Activated CD4-positive, CD25-positive, alpha-beta regulatory T cell treated with anti-CD3 and anti-CD28 coated beads, Interleukin-2, amount 50 U/mL, for 72 hours (primary cell): ENCODE data around the gene PWWP2A.

Experiments used
- DNase-seq: peaks from one replicate; pipeline ENCODE4 v3.0.0; 2021

PWWP2A gene

GRCh38 chr5:160133071-160133917 lies 14.0 kb upstream of the PWWP2A start:
- no peak for DNase-seq

DNA sequence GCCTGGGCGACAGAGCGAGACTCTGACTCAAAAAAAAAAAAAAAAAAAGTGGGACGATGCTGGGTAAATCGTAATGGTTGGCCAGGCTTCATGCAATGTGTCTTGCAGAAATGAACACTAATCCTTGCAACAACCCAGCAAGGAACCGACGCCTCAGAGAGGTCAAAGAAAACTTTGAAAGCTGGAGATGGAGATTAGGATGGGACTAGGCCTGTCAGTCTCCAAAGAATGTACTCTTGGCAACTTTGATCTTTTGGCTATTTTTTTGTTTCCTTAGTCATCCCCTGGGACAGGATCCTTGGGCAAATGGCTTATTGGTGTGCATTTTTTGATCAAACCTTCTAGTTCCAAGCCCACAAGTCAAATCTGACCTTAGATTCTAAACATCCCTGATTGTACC lies 10.6 kb upstream of the PWWP2A start:
- DNase-seq, result no peak

DNA sequence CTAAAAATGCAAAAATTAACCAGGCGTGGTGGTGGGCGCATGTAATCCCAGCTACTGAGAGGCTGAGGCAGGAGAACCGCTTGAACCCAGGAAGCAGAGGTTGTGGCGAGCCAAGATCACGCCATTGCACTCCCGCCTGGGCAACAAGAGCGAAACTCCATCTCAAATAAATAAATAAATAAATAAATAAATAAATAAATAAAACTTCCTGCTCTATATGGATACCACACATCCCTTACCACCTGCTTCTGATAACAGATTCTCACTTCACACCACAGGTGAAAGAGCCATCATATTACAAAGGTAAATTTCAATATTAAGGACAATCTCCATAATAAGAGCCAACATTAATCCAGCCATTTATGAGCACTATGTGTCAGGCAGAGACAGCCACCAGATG lies 9.4 kb upstream of the PWWP2A start:
- DNase-seq, result no peak

GRCh38 chr5:160119905-160120266 lies 636 bp upstream of the PWWP2A start:
- no peak for DNase-seq

DNA sequence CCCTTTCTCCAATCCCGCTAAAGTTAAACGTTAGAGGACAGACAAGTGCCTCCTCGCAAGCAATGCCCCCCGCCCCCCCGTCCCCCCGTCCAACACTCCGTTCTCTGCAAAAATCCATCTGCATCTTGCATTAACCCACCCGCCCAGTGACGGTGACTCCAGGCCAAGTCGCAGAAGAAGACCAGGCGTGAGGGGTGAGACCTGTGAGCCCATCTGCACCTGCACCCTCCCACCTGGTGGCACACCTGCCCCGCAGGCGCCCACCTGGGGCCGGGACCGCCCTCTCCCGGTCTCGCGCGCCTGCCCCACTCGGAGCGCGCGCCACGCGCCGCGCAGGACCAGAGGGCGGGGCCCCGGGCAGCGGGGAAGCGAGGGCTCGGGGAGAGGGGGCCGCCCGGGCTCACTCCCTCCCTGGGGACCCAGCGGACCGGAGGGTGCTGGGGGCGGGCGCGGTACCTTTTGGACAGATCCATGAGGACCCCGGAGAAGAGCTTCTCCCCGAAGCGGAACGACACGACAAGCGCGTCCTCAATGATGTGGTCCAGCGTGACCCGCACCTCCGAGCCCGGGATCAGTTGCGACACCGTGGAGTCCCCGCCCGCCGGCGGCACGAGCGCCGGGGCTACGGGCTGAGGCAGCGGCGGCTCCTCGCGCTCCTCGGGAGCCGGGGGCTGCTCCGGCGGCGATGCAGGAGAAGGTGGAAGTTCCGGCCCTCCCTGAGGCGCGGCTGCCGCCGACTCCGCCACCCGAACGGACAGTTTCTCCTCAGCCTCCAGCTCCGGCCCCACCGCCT lies 705 bp downstream of the PWWP2A start:
- peak; percentile 61 for DNase-seq

DNA sequence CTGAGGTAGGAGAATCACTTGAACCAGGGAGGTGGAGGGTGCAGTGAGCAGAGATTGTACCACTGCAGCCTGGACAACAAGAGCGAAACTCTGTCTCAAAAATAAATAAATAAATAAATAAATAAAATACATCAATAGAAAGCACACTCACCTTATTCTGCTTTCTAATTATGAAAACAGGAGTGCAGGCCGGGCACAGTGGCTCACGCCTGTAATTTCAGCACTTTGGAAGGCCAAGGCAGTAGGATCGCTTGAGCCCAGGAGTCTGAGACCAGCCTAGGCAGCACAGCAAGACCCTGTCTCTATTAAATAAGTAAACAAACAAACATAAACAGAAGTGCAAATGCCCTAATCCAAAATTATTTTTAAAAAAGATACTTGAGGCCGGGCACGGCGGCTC lies 2.3 kb downstream of the PWWP2A start:
- no peak for DNase-seq

GRCh38 chr5:160108124-160108523 lies 11.1 kb downstream of the PWWP2A start:
- DNase-seq, result no peak

DNA sequence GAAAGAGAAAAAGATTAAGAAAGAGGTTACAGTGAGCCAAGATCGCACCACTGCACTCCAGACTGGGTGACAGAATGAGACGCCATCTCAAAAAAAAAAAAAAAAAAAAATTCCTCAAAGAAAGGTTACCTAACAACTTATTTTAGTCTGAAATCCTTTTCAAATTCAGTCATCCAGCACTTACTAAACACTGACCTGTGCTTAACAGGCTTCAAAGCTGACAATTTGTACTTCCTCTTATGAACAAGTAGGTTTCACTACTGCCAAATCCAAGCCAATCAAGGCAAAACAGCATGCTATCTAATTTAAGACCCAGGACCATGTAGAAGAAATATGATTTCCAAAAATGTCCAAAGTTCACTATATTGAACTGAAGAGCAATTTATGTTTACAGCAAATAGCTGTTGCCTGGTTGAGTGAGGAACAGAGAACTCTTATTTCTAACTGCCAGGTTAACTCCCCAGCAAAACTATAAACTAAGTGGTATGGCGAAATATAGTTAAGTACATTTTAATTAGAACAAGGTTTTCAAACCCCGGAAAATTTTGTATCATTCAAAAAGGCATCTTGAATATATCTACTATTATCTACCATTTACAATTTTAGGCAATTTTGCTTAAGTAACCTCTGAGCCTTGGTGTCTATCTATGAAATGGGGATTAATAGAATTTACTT lies 13.4 kb downstream of the PWWP2A start:
- no peak for DNase-seq

- no peak for DNase-seq
Observed at GRCh38 chr5:160097991-160098390, 21.3 kb downstream of the PWWP2A start.

DNA sequence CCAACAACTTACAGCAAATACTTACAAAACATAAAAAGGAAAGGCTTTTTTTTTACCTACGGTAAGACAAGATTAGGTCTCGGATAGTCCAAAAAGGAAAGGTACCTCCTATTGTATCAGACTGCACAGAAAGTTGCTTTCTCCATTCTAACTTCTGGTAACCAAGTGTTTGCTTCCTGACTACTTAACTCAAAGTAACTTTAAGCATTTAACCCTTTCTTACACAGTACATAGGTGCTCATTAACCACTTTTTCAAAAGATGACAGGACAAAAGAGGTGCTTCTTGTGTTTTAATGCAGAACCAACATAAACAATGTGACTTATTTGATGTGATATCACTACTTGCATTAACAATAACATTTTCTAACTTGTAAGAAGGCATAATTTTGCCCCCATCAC lies 23.1 kb downstream of the PWWP2A start:
- no peak for DNase-seq

DNA sequence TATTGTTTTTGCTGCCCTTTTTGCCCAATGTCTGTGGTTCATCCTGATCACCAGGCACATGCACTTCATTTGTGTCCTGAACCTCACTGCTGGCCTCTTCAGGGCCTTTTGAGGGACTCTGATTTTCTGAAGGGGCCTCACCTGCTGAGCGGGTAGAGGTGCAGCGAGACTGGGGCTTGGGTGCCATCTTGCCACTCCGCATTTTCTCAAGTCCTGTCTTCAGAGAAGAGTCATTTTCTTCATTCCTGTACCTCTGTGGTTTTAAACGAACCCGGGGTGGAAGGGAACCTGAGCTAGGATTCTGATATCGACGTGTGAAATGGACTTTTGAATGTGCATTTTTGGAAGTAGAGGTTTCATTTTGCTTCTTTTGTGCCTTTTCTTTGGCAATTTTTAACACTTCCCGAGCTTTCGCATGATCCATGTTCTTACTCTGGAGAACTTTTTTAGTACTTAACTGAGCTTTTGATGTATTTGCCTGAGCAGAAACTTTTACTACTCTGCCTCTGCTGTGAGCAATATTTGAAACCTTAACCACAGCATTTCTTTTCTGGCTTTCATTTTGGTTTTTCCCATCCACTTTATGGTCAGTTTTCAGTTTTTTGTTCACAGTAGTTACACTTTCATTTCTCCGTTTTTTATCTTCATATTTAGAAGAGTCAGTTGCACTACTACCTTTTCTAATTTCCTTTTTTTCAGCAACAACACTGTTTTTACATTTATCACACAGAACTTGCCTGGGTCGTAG lies 26.1 kb downstream of the PWWP2A start:
- no peak for DNase-seq

GRCh38 chr5:160092514-160092913 lies 26.7 kb downstream of the PWWP2A start:
- DNase-seq, result no peak

- no peak for DNase-seq
Observed at GRCh38 chr5:160090059-160090458, 29.2 kb downstream of the PWWP2A start.

- DNase-seq, result no peak
Observed at GRCh38 chr5:160089531-160089930, 29.7 kb downstream of the PWWP2A start.

DNA sequence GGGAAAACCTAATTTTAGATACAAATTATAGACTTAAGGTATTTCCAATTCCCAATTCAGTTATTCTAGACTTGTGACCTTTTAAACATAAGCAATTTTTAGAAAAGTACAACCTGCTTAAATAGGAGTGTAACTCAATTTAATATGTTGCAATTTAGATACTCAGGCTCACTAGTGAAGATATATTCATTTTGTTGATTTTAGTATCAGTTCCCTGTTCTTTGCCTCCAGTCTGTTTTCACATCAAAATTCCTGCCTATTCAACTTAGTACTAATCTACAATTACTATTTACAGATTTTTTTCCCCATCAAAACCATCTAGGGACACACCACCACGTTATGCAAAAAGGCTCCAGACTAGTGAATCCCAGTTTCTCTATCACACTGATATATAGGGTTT lies 30.4 kb downstream of the PWWP2A start:
- DNase-seq, result no peak

DNA sequence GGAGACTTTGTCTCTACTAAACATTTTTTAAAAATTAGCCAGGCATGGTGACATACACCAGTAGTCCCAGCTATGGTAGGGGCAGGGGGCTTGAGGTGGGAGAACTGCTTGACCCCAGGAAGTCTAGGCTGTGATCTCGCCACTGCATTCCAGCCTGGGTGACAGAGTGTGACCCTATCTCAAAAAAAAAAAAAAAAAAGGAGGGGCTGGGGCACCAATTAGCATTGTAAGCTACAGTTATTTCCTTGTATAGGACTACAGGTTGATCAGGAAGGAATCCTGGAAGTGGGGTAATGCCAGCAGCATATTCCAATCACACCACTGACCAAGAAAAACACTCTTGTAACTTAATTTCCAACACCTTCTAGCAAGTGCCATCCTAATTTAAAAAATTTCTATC lies 32.1 kb downstream of the PWWP2A start:
- no peak for DNase-seq

- no peak for DNase-seq
Observed at GRCh38 chr5:160084144-160084543, 35.1 kb downstream of the PWWP2A start.

DNA sequence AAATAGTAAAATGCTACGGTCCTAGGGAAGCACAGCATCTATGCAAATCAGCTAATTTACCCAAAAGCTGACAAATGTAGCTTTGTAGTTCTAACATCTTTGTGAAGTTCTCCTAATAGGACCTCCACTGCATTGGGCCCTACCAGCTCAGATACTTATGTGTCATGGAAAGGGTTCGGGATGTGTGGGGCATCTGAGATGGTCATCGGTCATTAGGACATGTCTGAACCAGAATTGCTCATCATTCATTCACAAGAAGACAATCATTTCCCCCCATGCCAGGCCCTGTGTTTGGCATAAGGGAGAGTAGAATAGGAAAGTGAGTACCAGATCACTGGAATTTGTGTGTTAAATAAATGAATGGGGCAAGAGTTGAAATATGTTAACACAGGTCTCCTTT lies 35.7 kb downstream of the PWWP2A start:
- no peak for DNase-seq

- DNase-seq, result no peak
Observed at GRCh38 chr5:160082614-160083500, 36.4 kb downstream of the PWWP2A start.

DNA sequence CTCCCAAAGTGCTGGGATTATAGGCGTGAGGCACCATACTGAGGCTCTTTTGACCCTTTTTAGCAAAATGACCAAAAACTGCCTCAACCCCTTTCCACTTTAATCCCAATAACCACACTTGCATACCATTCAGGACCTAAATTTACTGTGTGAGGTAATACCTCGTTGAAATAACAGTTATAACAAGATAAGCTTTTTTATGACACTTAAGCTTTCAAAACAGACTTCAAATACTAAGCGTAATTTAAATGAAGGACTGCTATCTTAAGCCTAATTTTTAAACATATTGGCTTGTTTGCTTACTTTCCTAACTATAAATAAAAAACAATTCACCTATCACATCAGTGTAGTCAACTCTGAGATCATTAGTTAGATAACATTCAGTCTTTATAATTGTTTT lies 37.8 kb downstream of the PWWP2A start:
- DNase-seq, result no peak

DNA sequence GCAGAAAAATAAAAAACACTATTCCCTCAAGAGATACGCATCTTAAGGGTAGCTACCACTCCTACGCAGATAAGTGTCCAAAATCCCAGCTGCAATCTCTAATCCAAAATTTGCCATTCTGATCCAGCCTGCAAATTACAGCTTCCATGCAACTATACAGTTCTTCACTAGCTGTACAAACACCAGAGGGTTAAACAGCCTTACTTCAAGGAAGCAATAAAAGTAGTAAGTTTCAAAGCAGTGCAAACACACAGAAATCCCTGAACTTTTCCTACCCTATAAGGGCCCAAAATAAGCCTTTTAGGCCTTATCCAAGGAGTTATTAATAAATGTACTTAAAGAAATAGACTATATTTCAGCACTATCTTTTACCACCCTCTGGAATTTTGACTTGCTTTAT lies 39.5 kb downstream of the PWWP2A start:
- no peak for DNase-seq

- DNase-seq, result no peak
Observed at GRCh38 chr5:160076997-160077396, 42.3 kb downstream of the PWWP2A start.
